Left hindlimb (tissue), 1 donor: ENCODE results near the gene FANCM.
"Not testable (repeated sequence)": the region's sequence is repeated elsewhere in the genome, so short reads cannot be mapped to it uniquely, and the experiment has no call there.

ENCODE experiments used
- DNase-seq: peaks from one replicate; pipeline ENCODE4 v3.0.0-alpha.2; 2018

The FANCM gene

GRCh38 chr14:45145214-45145613 lies 9.5 kb downstream of the FANCM start:
- DNase-seq: no peak

DNA sequence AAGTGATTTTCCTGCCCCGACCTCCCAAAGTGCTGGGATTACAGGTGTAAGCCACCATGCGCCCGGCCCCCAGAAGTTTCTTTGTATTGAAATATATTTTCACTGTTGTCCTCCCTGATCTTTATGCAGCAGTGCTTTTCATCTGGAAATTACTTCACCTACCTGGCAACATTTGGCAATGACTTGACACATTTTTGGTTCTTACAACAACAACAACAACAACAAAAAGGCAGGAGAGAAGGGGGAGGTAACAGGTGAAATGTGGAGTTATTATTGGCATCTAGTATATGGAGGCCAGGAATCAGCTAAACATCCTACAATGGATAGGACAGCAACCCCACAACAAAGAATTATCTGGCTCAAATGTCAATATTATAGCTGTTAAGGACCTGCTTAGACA lies 13.9 kb downstream of the FANCM start:
- no peak for DNase-seq

DNA sequence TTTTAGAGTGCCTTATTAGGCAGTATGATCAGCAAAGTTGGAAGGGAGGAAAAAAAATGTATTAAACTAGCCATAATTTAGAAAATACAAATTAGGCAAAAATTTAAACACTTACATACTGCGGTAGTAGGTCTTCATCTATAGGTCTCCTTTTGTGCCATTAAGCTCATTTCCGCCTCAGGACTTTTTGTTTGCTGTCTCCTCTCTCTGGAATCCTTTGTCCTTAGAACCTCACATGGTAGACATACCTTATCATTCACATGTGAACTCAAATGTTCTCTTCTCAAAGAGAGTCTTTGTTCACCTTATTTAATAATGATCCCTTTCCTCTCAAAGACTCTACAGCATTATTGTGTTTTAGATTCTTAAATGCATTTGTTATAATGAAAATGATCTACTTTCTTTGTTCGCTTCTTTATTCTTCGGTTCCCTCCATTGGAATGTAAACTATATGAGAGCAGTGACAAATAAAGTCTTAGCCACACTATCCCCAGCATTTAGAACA lies 14.7 kb downstream of the FANCM start:
- no peak for DNase-seq

- no peak for DNase-seq
Measured at GRCh38 chr14:45156067-45156466, 20.3 kb downstream of the FANCM start.

GRCh38 chr14:45169906-45170305 lies 34.2 kb downstream of the FANCM start:
- no peak for DNase-seq

DNA sequence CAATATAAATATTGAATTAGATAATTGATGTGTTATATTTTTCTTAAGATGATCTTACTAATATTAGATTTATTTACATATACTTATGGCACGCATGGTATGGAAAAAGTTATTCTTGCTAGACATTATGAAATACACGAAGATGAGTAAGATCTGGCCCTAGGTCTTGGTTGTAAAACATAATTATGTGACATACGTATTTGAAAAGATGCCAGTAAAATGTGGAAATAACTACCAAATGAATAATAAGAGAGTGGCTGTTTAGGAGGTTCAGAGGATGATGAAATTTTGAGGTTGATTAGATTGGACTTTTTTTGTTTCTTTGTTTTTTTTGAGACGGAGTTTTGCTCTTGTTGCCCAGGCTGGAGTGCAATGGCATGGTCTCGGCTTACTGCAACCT lies 41.3 kb downstream of the FANCM start:
- no peak for DNase-seq

GRCh38 chr14:45181329-45181728 lies 45.6 kb downstream of the FANCM start:
- no peak for DNase-seq

DNA sequence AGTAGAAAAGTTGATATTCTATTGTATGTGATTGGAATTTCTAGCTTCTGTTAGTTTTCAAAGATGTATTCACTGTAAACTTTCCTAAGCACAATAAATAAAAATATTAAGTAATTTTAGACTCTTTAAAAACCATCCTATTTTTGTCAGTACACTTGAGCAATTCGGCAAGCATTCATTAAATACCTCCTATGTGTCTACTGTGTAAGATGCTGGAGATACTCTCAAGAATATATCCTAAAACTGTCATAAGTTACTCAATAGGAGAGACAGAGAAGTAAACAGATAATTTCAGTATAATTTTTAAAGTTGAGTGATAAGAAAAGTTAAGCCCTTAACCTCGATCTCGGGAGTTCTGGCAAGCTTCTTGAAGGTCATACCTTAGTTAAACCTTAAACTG lies 46.1 kb downstream of the FANCM start:
- no peak for DNase-seq

DNA sequence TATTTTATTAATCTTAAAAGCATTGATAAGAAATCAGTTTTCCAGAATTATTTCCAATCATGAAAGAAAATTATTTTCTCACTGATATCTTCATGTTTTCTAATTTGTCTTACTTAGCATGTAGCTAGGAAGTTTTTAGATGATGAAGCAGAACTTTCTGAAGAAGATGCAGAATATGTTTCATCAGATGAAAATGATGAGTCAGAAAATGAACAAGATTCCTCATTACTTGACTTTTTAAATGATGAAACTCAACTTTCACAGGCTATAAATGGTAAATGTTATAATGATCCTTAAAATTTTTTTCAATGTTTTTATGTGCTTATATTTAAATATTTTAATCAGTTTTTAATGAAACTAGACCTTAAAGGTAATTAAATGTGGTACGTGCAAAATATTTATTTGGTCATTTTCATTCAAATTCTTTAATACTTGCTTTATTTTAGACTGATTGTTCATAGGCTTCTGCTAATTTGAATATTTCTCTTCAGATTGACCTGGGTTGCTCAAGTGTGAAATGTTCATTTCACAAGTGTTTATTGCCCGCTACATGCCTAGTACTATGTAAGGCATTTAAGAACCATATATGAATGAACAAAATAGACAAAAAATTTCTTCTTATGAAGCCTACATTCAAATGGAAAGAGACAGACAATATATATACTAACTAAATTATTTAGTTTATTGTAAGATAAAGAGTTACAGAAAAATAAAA lies 49.5 kb downstream of the FANCM start:
- DNase-seq: no peak

GRCh38 chr14:45194964-45195363 lies 59.2 kb downstream of the FANCM start:
- DNase-seq: no peak

DNA sequence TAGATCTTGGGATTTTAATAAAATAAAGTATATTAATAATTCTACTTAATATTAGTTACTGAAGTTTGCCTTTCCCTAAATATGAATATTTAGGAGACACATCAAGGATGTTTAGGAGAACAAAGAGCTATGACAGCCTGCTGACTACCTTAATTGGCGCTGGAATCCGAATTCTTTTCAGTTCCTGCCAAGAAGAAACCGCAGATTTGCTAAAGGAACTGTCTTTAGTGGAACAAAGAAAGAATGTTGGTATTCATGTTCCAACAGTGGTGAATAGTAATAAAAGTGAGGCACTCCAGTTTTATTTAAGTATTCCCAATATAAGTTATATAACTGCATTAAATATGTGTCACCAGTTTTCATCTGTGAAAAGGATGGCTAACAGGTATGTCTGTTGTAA lies 62.8 kb downstream of the FANCM start:
- DNase-seq: no peak

DNA sequence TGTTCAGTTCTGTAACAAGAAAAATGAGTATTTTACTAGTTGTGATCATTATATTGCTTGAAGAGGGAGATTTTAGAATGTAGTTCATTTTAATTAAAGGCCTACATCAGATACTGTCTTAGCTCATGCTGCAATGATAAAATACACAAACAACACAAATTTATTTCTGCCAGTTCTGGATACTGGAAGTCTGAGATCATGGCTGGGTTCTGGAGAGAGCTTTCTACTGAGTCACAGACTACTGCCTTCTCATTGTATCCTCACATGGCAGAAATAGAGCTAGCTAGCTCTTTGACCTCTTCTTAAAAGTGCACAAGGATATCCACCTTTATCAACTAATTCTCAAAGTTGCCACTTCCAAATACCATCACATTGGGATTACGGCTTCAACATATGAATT lies 63.5 kb downstream of the FANCM start:
- no peak for DNase-seq

- no peak for DNase-seq
Measured at GRCh38 chr14:45201905-45202304, 66.2 kb downstream of the FANCM start.

GRCh38 chr14:45204241-45204640 lies 68.5 kb downstream of the FANCM start:
- DNase-seq: no peak

GRCh38 chr14:45210159-45210558 lies 74.4 kb downstream of the FANCM start:
- DNase-seq: no peak

GRCh38 chr14:45211295-45211694 lies 75.6 kb downstream of the FANCM start:
- no peak for DNase-seq

GRCh38 chr14:45212231-45212630 lies 76.5 kb downstream of the FANCM start:
- no peak for DNase-seq

GRCh38 chr14:45213716-45214115 lies 78.0 kb downstream of the FANCM start:
- not testable (repeated sequence) for DNase-seq

DNA sequence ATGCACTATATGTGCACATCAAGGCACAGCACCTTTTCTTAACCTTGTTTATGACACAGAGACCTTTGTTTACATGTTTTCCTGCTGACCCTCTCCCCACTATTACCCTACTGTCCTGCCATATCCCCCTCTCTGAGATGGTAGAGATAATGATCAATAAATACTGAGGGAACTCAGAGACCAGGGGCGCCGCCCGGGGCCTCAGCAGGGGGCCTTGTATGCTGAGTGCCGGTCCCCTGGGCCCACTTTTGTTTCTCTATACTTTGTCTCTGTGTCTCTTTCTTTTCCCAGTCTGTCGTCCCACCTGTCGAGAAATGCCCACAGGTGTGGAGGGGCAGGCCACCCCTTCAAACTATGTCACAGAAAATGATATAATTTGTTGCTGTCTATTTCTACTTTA lies 78.6 kb downstream of the FANCM start:
- DNase-seq: not testable (repeated sequence)

DNA sequence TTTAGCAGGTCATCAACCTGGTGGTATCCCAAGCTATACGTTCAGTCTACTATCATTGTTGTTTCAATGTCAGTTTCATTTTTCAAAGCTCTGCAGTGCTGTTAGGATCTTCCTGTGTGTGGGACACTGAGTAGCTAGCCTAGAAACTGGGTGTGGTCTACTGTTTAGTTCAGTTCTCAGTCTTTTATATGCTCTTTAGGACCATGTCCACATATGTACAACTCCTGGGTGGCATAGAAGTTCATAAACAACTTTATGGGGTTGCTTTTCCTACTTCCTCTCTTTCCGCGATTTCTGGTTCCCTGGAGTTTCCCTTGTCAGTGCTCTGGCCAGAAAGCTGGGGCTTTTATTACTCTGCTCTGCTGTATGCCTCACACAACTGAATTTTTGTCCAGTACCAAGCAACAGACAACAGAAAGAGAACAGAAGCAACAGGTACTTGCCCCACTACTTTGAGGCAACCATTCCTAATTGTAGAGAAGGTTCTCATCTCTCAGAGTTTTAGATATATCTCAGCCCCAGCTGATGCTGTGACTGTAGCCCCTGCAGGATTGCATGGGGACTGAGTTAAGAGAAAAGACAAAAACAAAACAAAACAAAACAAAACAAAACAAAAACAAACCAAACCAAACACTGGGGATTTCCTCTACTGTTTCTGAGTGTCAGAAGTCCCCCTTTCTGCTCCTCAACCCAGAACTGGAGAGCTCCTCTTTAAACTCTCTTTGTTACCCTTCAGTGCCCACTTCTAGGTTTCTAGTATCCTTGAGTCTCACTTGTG lies 86.9 kb downstream of the FANCM start:
- no peak for DNase-seq

DNA sequence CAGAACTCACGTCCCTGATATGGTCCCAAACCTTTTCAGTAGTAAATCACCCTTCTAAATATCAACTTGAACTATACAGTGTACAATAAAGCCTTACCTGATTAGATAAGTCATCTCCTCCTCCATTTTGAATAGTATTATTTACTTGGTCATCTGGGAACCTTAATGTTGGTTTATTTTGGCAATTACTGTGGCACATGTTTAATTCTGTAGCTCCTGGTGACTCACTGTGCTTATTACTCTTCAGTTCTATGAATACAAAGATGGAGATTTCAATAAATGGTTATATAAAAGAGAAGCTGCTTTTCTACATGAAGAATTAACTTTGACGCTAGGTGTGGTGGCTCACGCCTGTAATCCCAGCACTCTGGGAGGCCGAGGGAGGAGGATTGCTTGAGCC lies 91.8 kb downstream of the FANCM start:
- DNase-seq: no peak

- DNase-seq: no peak
Measured at GRCh38 chr14:45238988-45239387, 103.3 kb downstream of the FANCM start.

- DNase-seq: no peak
Measured at GRCh38 chr14:45242706-45243105, 107.0 kb downstream of the FANCM start.

- no peak for DNase-seq
Measured at GRCh38 chr14:45246151-45246550, 110.4 kb downstream of the FANCM start.
